Measurements from ENCODE around the gene ZNF207.

DNA sequence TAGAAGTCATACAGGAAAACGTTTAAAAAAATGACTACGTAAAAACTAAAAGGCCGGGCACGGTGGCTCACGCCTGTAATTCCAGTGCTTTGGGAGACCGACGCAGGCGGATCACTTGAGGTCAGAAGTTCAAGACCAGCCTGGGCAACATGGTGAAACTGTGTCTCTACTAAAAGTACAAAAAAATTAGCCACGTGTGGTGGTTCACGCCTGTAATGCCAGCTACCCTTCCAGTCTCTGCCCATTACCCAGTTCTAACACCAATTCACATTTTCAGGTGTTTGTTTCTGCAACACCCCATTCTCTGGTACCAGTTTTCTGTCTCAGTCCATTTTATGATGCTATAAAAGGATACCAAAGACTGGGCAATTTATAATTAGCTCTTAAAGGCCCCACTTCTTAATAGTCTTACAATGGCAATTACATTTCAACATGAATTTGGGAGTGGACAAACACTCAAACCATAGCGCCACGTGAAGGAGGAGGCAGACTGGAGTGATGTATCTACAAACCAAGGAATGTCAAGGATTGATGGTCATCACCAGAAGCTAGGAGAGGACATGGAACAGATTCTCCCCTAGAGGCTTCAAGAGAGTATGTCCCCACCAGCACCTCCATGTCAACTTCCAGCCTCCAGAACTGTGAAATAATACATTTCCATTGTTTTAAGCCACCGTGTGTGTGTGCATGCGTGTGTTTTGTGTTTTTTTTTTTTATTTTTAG is 7.2 kb upstream of the ZNF207 start:
- TF ChIP-seq EZH2 (IDR thresholded peaks at IDR 0.05; ENCODE audit: low read depth, unreplicated experiment) (no peak), POLR2AphosphoS5 (IDR thresholded peaks at IDR 0.05; ENCODE audit: low read depth) (no peak), CREB1 (CRISPR knock-in tag; IDR thresholded peaks at IDR 0.05; ENCODE audit: low read depth) (no peak), ZNF331 (CRISPR knock-in tag; IDR thresholded peaks at IDR 0.05; ENCODE audit: low read depth) (no peak), STAT1 (IDR thresholded peaks at IDR 0.05; ENCODE audit: unreplicated experiment) (no peak), EZH2phosphoT487 (IDR thresholded peaks at IDR 0.05; ENCODE audit: unreplicated experiment) (no peak)
- TF ChIP-seq, protein P1, sequence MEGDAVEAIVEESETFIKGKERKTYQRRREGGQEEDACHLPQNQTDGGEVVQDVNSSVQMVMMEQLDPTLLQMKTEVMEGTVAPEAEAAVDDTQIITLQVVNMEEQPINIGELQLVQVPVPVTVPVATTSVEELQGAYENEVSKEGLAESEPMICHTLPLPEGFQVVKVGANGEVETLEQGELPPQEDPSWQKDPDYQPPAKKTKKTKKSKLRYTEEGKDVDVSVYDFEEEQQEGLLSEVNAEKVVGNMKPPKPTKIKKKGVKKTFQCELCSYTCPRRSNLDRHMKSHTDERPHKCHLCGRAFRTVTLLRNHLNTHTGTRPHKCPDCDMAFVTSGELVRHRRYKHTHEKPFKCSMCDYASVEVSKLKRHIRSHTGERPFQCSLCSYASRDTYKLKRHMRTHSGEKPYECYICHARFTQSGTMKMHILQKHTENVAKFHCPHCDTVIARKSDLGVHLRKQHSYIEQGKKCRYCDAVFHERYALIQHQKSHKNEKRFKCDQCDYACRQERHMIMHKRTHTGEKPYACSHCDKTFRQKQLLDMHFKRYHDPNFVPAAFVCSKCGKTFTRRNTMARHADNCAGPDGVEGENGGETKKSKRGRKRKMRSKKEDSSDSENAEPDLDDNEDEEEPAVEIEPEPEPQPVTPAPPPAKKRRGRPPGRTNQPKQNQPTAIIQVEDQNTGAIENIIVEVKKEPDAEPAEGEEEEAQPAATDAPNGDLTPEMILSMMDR (conservative IDR thresholded peaks at IDR 0.05; ENCODE audit: low read depth in 2 of 2): no peak
- TF ChIP-seq, protein P2, sequence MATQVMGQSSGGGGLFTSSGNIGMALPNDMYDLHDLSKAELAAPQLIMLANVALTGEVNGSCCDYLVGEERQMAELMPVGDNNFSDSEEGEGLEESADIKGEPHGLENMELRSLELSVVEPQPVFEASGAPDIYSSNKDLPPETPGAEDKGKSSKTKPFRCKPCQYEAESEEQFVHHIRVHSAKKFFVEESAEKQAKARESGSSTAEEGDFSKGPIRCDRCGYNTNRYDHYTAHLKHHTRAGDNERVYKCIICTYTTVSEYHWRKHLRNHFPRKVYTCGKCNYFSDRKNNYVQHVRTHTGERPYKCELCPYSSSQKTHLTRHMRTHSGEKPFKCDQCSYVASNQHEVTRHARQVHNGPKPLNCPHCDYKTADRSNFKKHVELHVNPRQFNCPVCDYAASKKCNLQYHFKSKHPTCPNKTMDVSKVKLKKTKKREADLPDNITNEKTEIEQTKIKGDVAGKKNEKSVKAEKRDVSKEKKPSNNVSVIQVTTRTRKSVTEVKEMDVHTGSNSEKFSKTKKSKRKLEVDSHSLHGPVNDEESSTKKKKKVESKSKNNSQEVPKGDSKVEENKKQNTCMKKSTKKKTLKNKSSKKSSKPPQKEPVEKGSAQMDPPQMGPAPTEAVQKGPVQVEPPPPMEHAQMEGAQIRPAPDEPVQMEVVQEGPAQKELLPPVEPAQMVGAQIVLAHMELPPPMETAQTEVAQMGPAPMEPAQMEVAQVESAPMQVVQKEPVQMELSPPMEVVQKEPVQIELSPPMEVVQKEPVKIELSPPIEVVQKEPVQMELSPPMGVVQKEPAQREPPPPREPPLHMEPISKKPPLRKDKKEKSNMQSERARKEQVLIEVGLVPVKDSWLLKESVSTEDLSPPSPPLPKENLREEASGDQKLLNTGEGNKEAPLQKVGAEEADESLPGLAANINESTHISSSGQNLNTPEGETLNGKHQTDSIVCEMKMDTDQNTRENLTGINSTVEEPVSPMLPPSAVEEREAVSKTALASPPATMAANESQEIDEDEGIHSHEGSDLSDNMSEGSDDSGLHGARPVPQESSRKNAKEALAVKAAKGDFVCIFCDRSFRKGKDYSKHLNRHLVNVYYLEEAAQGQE (IDR thresholded peaks at IDR 0.05; ENCODE audit: unreplicated experiment): no peak

All from GM23338 (cell line).